Measurements from ENCODE around the gene GALNS. TPM values are rescaled to one million over a fixed set of nuclear protein-coding genes. Genes with fewer than 3 reads are reported as not detected.

GALNS gene
- total and polyA plus RNA-seq, 2 of the 13 experiments (the other 11 are each of a cell fraction or from before 2014, with no cell fraction given), result 9.2 to 9.8 TPM

GRCh38 chr16:88792078-88792550 is 64.6 kb downstream of the GALNS start:
- Histone ChIP-seq H2AFZ (ENCODE audit: low read length) (no peak overlapping the region), H3K4me2 (ENCODE audit: low read depth, low read length) (peak overlapping the region; percentile 62; the same call in 1 of the 2 replicates), H3K4me3 (replicated peaks in 1 of 3; ENCODE audit: insufficient read depth in 1 of 3, low read depth in 2 of 3, low read length in 3 of 3) (peak overlapping the region in 1 of 3 experiments; percentile 52; a peak in 1 of 6 replicates), H3K27ac (ENCODE audit: extremely low read length, insufficient read depth, low read length) (no peak overlapping the region), H3K79me2 (ENCODE audit: insufficient read depth, low read length) (no peaks in the 10 kb centered on the region), H3K9me3 (ENCODE audit: low read length) (no peaks in the 10 kb centered on the region), H4K20me1 (ENCODE audit: insufficient read depth, low read length) (no peaks in the 10 kb centered on the region), H3K4me1 (ENCODE audit: insufficient read depth, low read length) (peaks cover 86% of the 10 kb centered on the region), H3K27me3 (ENCODE audit: control insufficient read depth in 1 of 2, insufficient read depth in 2 of 2, low read length in 2 of 2) (peaks cover 1 to 5% of the 10 kb centered on the region in 2 experiments; a peak in 3 of 5 replicates), H3K36me3 (replicated peaks in 1 of 2; ENCODE audit: control insufficient read depth in 1 of 2, insufficient read depth in 2 of 2, low read length in 2 of 2) (no peaks in the 10 kb centered on the region), H3K9ac (ENCODE audit: insufficient read depth, low read depth, low read length) (no peak overlapping the region)
- no peak for DNase-seq (ENCODE audit: low spot score)
- POLR2A ChIA-PET, result interaction anchor here (0.7 to 1.6 kb wide), 4 partner anchors 11 to 55 kb away, joined by 3 to 5 read pairs (median 3); partner anchors contain the start of gene CDT1
- BruUV-seq (replicated peaks), result no TSS peak
- ATAC-seq, result peak; percentile 27
- WGBS (ENCODE audit: low lambda C conversion rate), result 25% methylated on average over 9 of the region's 13 CpGs
- intact Hi-C loops (cut with micrococcal nuclease; ENCODE audit: unreplicated experiment), result no loop called here
- FAIRE-seq, result no peak
- CTCF ChIA-PET (ENCODE audit: low intra/inter-chr PET ratio, low total read pairs), result no interaction called here
- in situ Hi-C loops (cut with HindIII; ENCODE audit: extremely low pct_ligation_motif_present, low pct_unique_long_range_greater_than_20kb), result no loop called here
- TF ChIP-seq KDM1A (CRISPR knock-in tag; IDR thresholded peaks at IDR 0.05), result no peak
- no peak for TF ChIP-seq ZNF33A (CRISPR knock-in tag; IDR thresholded peaks at IDR 0.05; ENCODE audit: borderline replicate concordance)
- peak; percentile 15; the same call in 1 of the 2 replicates for TF ChIP-seq ZBTB7B (CRISPR knock-in tag; IDR thresholded peaks at IDR 0.05)
- no peak for TF ChIP-seq DNMT3B (CRISPR knock-in tag; conservative IDR thresholded peaks at IDR 0.05)
- TF ChIP-seq NFE2L1 (CRISPR knock-in tag; IDR thresholded peaks at IDR 0.05; ENCODE audit: borderline replicate concordance), result no peak
- no peak for TF ChIP-seq RBM22 (optimal IDR thresholded peaks at IDR 0.05; ENCODE audit: low read length)
- TF ChIP-seq HNRNPL (IDR thresholded peaks at IDR 0.05; ENCODE audit: low read depth, low read length), result 0 out of 2 replicates have a peak, but pooled peaks have one; percentile 33
- TF ChIP-seq ATF7 (IDR thresholded peaks at IDR 0.05), result no peak
- TF ChIP-seq ATF7 (CRISPR knock-in tag; IDR thresholded peaks at IDR 0.05), result no peak
- no peak for TF ChIP-seq RFXAP (CRISPR knock-in tag; IDR thresholded peaks at IDR 0.05; ENCODE audit: borderline replicate concordance)
- TF ChIP-seq EZH2 (conservative IDR thresholded peaks at IDR 0.05; ENCODE audit: low read depth, low read length), result no peak
- TF ChIP-seq SRSF1 (optimal IDR thresholded peaks at IDR 0.05; ENCODE audit: low read depth, low read length), result peak; percentile 39
- TF ChIP-seq KDM5A (IDR thresholded peaks at IDR 0.05; ENCODE audit: borderline replicate concordance, low read length), result no peak
- no peak for TF ChIP-seq SP5 (CRISPR knock-in tag; IDR thresholded peaks at IDR 0.05; ENCODE audit: borderline replicate concordance, low read depth)
- no peak for TF ChIP-seq STAT5B (CRISPR knock-in tag; IDR thresholded peaks at IDR 0.05)
- TF ChIP-seq ASH2L (IDR thresholded peaks at IDR 0.05; ENCODE audit: insufficient read length, low read depth, low read length), result no peak
- no peak for TF ChIP-seq ZNF841 (CRISPR knock-in tag; IDR thresholded peaks at IDR 0.05; ENCODE audit: borderline replicate concordance)
- 0 out of 2 replicates have a peak, but pooled peaks have one; percentile 3 for TF ChIP-seq MAX (IDR thresholded peaks at IDR 0.05)
- no peak for TF ChIP-seq ZNF550 (CRISPR knock-in tag; IDR thresholded peaks at IDR 0.05; ENCODE audit: borderline replicate concordance)
- no peak for TF ChIP-seq CCAR2 (optimal IDR thresholded peaks at IDR 0.05; ENCODE audit: low read depth, low read length)
- TF ChIP-seq NFE2 (CRISPR knock-in tag; IDR thresholded peaks at IDR 0.05), result no peak
- TF ChIP-seq ZNF282 (IDR thresholded peaks at IDR 0.05; ENCODE audit: partially characterized antibody), result no peak
- TF ChIP-seq ZNF3 (CRISPR knock-in tag; IDR thresholded peaks at IDR 0.05), result no peak
- TF ChIP-seq, protein P1, sequence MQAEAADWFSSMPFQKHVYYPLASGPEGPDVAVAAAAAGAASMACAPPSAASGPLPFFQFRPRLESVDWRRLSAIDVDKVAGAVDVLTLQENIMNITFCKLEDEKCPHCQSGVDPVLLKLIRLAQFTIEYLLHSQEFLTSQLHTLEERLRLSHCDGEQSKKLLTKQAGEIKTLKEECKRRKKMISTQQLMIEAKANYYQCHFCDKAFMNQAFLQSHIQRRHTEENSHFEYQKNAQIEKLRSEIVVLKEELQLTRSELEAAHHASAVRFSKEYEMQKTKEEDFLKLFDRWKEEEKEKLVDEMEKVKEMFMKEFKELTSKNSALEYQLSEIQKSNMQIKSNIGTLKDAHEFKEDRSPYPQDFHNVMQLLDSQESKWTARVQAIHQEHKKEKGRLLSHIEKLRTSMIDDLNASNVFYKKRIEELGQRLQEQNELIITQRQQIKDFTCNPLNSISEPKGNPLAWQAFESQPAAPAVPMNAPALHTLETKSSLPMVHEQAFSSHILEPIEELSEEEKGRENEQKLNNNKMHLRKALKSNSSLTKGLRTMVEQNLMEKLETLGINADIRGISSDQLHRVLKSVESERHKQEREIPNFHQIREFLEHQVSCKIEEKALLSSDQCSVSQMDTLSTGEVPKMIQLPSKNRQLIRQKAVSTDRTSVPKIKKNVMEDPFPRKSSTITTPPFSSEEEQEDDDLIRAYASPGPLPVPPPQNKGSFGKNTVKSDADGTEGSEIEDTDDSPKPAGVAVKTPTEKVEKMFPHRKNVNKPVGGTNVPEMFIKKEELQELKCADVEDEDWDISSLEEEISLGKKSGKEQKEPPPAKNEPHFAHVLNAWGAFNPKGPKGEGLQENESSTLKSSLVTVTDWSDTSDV (CRISPR knock-in tag; IDR thresholded peaks at IDR 0.05), result 0 out of 2 replicates have a peak, but pooled peaks have one; percentile 15
- TF ChIP-seq ZNF34 (CRISPR knock-in tag; IDR thresholded peaks at IDR 0.05; ENCODE audit: borderline replicate concordance), result 0 out of 2 replicates have a peak, but pooled peaks have one; percentile 54
